Large intestine (tissue), 3 donors: ENCODE results near the gene LIN7B. TPM values are rescaled to one million over a fixed set of nuclear protein-coding genes. Genes with fewer than 3 reads are reported as not detected.
"Not testable (repeated sequence)": the region's sequence is repeated elsewhere in the genome, so short reads cannot be mapped to it uniquely, and the experiment has no call there.

Experiments used
- DNase-seq, 2 donors: peaks; one replicate each; pipeline versions ENCODE4 v3.0.0 to v3.0.0-alpha.2; 2013
- H3K27ac ChIP-seq: one replicate; pipeline ENCODE4 v1.5.1; 2013; ENCODE audit warnings: low read length
- H3K27me3 ChIP-seq: 2 replicates; pipeline ENCODE4 v1.6.1; 2013; ENCODE audit warnings: low read length; ENCODE audit not compliant: control insufficient read depth, insufficient read depth
- H3K36me3 ChIP-seq: 2 replicates; pipeline ENCODE4 v1.6.1; 2013; ENCODE audit warnings: low read length; ENCODE audit not compliant: control insufficient read depth, insufficient read depth
- H3K4me1 ChIP-seq: one replicate; pipeline ENCODE4 v1.6.1; 2013; ENCODE audit warnings: low read length; ENCODE audit not compliant: control insufficient read depth, insufficient read depth
- H3K4me3 ChIP-seq: one replicate; pipeline ENCODE4 v1.5.1; 2013; ENCODE audit warnings: low read length
- H3K9me3 ChIP-seq: one replicate; pipeline ENCODE4 v1.6.1; 2013; ENCODE audit warnings: mild to moderate bottlenecking, low read depth, low read length, moderate library complexity; ENCODE audit not compliant: control insufficient read depth
- WGBS: methylation state at CpG from one replicate; pipeline ENCODE4 v1.1.5; 2013; ENCODE audit warnings: low lambda C conversion rate; ENCODE audit not compliant: insufficient coverage; 5-methylcytosine and 5-hydroxymethylcytosine counted together
- polyA plus RNA-seq: library from polyadenylated mRNA; unstranded; fragments of 120-200 nt; gene quantifications from one replicate; pipeline ENCODE4 v1.2.1, GENCODE V29; 2013

The LIN7B gene
- polyA plus RNA-seq, 1 donor = 7.8 TPM

DNA sequence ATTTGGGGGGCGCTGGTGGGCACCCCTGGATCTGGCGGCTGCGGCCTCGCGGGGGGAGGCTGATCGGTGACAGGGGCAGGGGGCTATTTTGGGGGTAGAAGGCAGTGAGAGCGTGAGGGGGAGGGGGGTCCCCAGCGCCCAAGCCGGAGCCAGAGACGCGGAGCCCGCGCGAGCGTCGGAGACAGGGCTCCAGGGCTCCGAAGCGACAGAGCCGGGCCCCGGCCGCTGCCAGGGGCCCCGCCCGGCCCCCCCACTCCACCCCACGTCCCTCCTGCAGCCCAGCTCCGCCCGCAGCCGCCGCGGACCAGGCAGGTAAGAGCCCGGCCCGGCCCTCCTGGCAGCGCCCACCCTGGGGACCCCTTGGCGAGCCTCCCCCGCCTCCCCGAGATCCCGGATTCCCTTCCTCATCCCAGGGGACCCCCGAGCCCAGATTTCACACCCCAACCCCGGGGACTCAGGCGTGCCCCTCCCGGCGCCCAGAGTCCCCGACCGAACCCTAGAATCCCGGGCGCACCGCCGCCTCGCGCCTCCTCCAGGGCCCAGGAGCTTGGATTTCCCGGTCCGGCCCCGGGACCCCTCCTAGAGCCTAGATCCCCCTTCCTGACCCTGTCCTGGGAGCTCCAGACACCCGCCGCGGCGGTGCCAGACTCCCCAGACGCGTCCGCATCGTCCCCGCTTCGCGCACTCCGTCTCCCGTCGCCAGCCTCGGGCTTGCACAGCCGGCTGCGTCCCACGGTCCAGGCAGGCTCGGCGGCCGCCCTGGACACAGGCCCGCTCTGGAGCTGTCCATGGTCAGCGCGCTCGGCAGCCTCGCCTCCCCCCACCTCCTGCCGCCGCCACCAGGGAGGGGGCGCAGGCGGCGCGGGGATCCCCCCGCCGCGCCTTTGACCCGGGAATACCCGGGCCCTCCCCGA lies 5.5 kb downstream of the LIN7B start, which contains the start of gene PPFIA3:
Gene PPFIA3, plus strand, starts transcription at position 134 of the 914 bp plus-strand sequence. CDS start 8,330 bp downstream, outside the sequence.
- Histone ChIP-seq H3K36me3 (peaks cover 3% of the 10 kb centered on the region), H3K4me3 (peak within 1 kb of the TSS; percentile 90), H3K4me1 (peaks cover 18% of the 10 kb centered on the region), H3K27me3 (peaks cover 19% of the 10 kb centered on the region), H3K9me3 (peaks cover 3% of the 10 kb centered on the region), H3K27ac (peak within 1 kb of the TSS; percentile 97)
- DNase-seq = peak in 1 of 2 donors; percentile 41
- no CpG with 5 or more reads among the region's 90 CpGs for WGBS

DNA sequence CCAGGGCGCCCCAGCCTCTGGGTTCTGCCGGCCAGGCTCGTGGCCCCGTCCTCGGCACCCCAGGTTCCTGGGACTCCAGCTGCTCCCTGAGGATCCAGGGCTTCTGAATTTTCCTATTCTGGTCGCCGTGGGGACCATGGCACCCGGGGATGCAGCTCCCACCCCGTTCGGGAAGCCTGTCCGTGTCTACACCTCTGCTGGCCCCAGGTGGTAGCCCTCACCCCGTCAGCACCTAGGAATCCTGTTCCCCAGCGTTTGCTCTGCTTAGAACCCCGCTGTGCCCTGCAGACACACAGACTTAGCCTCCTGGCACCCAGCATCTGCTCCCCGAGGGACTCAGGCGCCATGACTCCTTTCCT lies 6.1 kb downstream of the LIN7B start:
- Histone ChIP-seq H3K36me3 (peaks cover 3% of the 10 kb centered on the region), H3K4me1 (peaks cover 21% of the 10 kb centered on the region), H3K4me3 (no peak overlapping the region), H3K27ac (no peak overlapping the region), H3K9me3 (peaks cover 3% of the 10 kb centered on the region), H3K27me3 (peaks cover 19% of the 10 kb centered on the region)
- WGBS = no CpG with 5 or more reads among the region's 16 CpGs
- no peak for DNase-seq

DNA sequence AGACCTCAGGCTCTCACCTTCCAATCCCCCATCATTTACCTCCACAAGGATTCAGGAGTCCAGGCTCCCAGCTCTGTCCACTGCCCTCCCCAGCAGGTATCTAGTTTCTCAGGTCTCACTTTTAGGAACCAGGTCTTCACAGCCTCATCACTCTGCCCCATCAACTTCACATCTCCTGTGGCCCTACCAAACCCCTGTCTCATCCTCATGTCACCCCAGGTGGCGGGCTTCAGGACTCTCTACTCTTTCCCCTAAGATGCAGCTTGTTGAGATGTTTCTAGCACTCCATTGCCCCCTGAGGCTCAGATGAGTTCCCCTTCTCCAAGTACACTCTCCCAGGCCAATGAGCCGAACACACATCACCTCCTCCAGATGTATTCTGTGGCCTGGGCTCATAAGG lies 6.7 kb downstream of the LIN7B start:
- DNase-seq = no peak
- Histone ChIP-seq H3K4me1 (peaks cover 21% of the 10 kb centered on the region), H3K4me3 (no peak overlapping the region), H3K27me3 (peaks cover 19% of the 10 kb centered on the region), H3K9me3 (peaks cover 3% of the 10 kb centered on the region), H3K36me3 (peaks cover 3% of the 10 kb centered on the region), H3K27ac (no peak overlapping the region)
- WGBS = 80% methylated on average over 1 of the region's 2 CpGs

- not testable (repeated sequence) for H3K36me3 ChIP-seq, H3K4me3 ChIP-seq, H3K27ac ChIP-seq, DNase-seq, H3K9me3 ChIP-seq
- no CpG with 5 or more reads among the region's 10 CpGs for WGBS
- Histone ChIP-seq H3K4me1 (peaks cover 21% of the 10 kb centered on the region), H3K27me3 (peaks cover 22% of the 10 kb centered on the region)
These were observed 7.7 kb downstream of the LIN7B start for GRCh38 chr19:49121841-49122240.

- H3K27me3 ChIP-seq = peaks cover 22% of the 10 kb centered on the region
- DNase-seq, H3K36me3 ChIP-seq, H3K9me3 ChIP-seq, H3K27ac ChIP-seq, H3K4me3 ChIP-seq: not testable (repeated sequence)
- no CpG with 5 or more reads among the region's 11 CpGs for WGBS
- peaks cover 15% of the 10 kb centered on the region for H3K4me1 ChIP-seq
These were observed 9.1 kb downstream of the LIN7B start for GRCh38 chr19:49123285-49123684.

- Histone ChIP-seq H3K9me3 (peaks cover 6% of the 10 kb centered on the region), H3K27me3 (peaks cover 28% of the 10 kb centered on the region), H3K4me1 (peaks cover 11% of the 10 kb centered on the region), H3K36me3 (no peaks in the 10 kb centered on the region), H3K27ac (no peak overlapping the region), H3K4me3 (no peak overlapping the region)
- 0% methylated on average over 1 of the region's 23 CpGs for WGBS
- peak; percentile 60 to 82 for DNase-seq
These were observed 11.0 kb downstream of the LIN7B start for GRCh38 chr19:49125025-49125731.

DNA sequence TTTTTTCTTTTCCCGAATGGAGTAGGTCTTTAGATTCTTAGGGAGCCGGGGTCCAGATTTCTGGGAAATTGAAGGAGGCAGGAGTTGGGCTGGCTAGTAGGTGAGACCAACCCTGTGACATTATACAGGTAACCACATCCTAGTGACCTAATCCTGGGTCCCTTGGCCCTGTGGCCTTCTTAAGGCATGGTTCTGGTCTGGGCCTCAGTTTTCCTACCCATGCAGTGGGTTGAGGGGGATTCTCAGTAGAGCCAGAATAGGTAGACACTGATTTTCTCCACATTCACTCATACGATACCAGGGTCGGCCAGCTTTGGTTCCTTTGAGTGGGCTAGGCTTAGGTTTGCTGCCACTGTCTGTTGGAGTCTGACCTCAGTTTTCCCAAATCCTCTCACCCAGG lies 12.4 kb downstream of the LIN7B start:
- DNase-seq = no peak
- no CpG with 5 or more reads among the region's 4 CpGs for WGBS
- Histone ChIP-seq H3K36me3 (no peaks in the 10 kb centered on the region), H3K9me3 (peaks cover 9% of the 10 kb centered on the region), H3K27ac (no peak overlapping the region), H3K27me3 (peaks cover 20% of the 10 kb centered on the region), H3K4me1 (peaks cover 11% of the 10 kb centered on the region), H3K4me3 (no peak overlapping the region)

GRCh38 chr19:49127225-49127624 lies 13.1 kb downstream of the LIN7B start:
- H3K9me3 ChIP-seq, DNase-seq, H3K36me3 ChIP-seq, H3K27ac ChIP-seq, H3K4me3 ChIP-seq: not testable (repeated sequence)
- no CpG with 5 or more reads among the region's 12 CpGs for WGBS
- Histone ChIP-seq H3K4me1 (peaks cover 11% of the 10 kb centered on the region), H3K27me3 (peaks cover 20% of the 10 kb centered on the region)

DNA sequence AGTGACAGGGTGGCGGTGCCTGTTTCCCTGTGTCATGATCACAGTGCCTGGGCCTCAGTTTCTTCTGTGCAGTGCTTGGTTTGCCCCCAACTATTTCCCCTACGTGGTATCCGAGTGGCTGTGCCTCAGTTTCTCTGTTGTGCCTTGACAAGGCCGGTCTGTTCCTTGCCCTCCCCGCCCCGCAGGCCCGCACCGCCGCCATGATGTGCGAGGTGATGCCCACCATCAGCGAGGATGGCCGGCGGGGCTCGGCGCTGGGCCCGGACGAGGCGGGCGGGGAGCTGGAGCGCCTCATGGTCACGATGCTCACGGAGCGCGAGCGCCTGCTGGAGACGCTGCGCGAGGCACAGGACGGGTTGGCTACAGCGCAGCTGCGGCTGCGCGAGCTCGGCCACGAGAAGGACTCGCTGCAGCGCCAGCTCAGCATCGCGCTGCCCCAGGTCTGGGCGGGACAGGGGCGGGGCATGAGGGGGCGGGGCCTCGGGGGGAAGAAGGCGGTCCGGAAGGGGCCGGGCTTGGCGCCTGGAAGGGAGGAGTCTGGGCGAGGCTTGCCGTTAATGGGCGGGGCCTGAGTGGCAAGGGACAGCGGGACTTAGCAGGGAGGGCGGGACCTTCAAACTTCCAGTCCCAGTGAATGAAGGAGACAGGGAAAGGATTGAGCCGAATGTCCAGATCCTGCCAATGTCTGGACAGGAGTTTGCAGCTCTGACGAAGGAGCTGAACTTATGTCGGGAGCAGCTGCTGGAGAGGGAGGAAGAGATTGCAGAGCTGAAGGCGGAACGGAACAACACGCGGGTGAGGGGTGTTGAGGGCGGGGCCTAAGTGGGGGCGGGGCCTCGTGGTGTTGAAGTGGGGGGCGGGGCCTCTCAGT lies 13.7 kb downstream of the LIN7B start:
- H3K27ac ChIP-seq = peak overlapping the region; percentile 62
- H3K4me1 ChIP-seq = peaks cover 13% of the 10 kb centered on the region
- peaks cover 9% of the 10 kb centered on the region for H3K9me3 ChIP-seq
- peak; percentile 93 to 95 for DNase-seq
- WGBS = no CpG with 5 or more reads among the region's 63 CpGs
- H3K36me3 ChIP-seq = no peaks in the 10 kb centered on the region
- H3K27me3 ChIP-seq = peaks cover 26% of the 10 kb centered on the region
- no peak overlapping the region for H3K4me3 ChIP-seq
